MCF 10A (cell line): ENCODE results near the gene DUSP16. TPM values are rescaled to one million over a fixed set of nuclear protein-coding genes. Genes with fewer than 3 reads are reported as not detected.

Source experiments
- BruUV-seq: library from RNA; stranded (reverse); fragments of 400-500 nt; replicated peaks from 2 replicates; lab custom pipeline; 2021; lab: Mats Ljungman, UMichigan
- CTCF ChIA-PET: fragments of 300-600 bp; sonication (Branson Sonifier 250); formaldehyde crosslinking; extraction: SDS; loops from one replicate; lab custom pipeline; 2021; ENCODE audit warnings: antibody characterized with exemption, inconsistent platforms; lab: Yijun Ruan, JAX
- POLR2A ChIA-PET: fragments of 300-600, 350-650 bp; sonication (Branson Sonifier 250); formaldehyde crosslinking; extraction: SDS; loops from one replicate; lab custom pipeline; 2020; ENCODE audit warnings: antibody characterized with exemption, inconsistent platforms; lab: Yijun Ruan, JAX
- DNase-seq: peaks from one replicate; pipeline ENCODE4 v3.0.0-alpha.2; 2018; ENCODE audit not compliant: unreplicated experiment
- H3K27ac Mint-ChIP-seq: one replicate; pipeline ENCODE4 v1.8.0; 2022; ENCODE audit warnings: mild to moderate bottlenecking, low read depth, mixed read lengths; ENCODE audit not compliant: unreplicated experiment
- H3K27me3 Mint-ChIP-seq: one replicate; pipeline ENCODE4 v1.8.0; 2022; ENCODE audit warnings: mixed read lengths; ENCODE audit not compliant: insufficient read depth, unreplicated experiment
- H3K36me3 Mint-ChIP-seq: one replicate; pipeline ENCODE4 v1.8.0; 2022; ENCODE audit warnings: mild to moderate bottlenecking, moderate library complexity, mixed read lengths; ENCODE audit not compliant: insufficient read depth, unreplicated experiment
- H3K4me1 Mint-ChIP-seq: one replicate; pipeline ENCODE4 v1.8.0; 2022; ENCODE audit warnings: mixed read lengths; ENCODE audit not compliant: insufficient read depth, unreplicated experiment
- H3K4me3 Mint-ChIP-seq: one replicate; pipeline ENCODE4 v1.8.0; 2022; ENCODE audit warnings: mild to moderate bottlenecking, moderate library complexity, mixed read lengths; ENCODE audit not compliant: unreplicated experiment
- H3K9me3 Mint-ChIP-seq: one replicate; pipeline ENCODE4 v1.8.0; 2022; ENCODE audit warnings: mixed read lengths; ENCODE audit not compliant: unreplicated experiment
- intact Hi-C: fragments of 100-400 bp; cut with micrococcal nuclease; formaldehyde crosslinking; loops from 2 replicates; pipeline ENCODE4 v1.14.1; 2022
- total RNA-seq: library from RNA; stranded (reverse); gene quantifications from 2 replicates; pipeline ENCODE4 v1.2.3, GENCODE V29; 2022
- TF ChIP-seq, protein P1 (sequence below): fragments of 200-600 bp; IDR thresholded peaks from one replicate; pipeline ENCODE4 v1.8.0; 2022; ENCODE audit warnings: antibody characterized with exemption, mild to moderate bottlenecking; ENCODE audit not compliant: unreplicated experiment

DUSP16 gene
- total RNA-seq, 1 experiment from 2014 or later, result 20.7 TPM

DNA sequence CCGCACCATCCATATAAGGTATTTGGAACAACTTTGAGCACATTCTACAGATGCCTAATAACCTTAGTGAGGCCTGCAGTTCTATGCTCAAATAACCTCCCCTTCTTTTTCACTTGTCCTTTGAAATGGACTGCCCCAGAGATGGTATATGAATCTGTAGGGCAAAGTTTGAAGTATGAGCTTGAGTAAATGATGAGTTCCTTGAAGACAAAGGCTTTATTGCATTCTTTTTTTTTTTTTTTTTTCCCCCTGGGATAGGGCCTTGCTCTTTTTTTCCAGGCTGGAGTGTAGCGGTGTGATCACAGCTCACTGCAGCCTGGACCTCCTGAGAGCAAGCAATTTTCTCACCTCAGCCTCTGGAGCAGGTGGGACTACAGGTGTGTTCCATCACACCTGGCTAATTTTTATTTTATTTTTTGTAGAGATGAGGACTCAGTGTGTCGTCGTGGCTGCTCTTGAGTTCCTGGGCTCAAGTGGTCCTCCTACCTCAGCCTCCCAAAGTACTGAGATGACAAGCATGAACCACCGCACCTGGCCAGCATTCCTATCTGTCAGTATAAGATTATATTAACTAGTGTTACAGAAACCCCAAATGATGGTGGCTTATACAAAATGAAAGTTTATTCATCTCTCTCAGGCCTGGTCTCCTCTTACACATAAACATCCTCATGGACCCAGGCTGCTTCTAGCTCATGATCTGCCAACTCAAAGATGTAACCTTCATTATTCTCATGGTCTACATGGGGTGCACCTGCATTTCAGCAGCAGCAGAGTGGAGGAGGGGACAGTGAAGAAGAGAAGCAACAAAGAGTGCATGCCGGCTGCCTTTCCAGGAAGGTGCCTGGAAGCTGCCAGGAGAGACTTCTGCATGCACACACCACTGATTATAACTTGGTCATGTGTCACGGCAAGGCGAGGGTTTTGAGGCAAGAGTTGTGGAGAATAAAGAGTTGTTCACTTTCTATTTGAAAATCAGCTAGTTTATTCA, 101.4 kb downstream of the DUSP16 start:
- TF ChIP-seq, protein P1, sequence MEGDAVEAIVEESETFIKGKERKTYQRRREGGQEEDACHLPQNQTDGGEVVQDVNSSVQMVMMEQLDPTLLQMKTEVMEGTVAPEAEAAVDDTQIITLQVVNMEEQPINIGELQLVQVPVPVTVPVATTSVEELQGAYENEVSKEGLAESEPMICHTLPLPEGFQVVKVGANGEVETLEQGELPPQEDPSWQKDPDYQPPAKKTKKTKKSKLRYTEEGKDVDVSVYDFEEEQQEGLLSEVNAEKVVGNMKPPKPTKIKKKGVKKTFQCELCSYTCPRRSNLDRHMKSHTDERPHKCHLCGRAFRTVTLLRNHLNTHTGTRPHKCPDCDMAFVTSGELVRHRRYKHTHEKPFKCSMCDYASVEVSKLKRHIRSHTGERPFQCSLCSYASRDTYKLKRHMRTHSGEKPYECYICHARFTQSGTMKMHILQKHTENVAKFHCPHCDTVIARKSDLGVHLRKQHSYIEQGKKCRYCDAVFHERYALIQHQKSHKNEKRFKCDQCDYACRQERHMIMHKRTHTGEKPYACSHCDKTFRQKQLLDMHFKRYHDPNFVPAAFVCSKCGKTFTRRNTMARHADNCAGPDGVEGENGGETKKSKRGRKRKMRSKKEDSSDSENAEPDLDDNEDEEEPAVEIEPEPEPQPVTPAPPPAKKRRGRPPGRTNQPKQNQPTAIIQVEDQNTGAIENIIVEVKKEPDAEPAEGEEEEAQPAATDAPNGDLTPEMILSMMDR, result no peak
- Mint-ChIP-seq H3K4me3 (no peak overlapping the region), H3K9me3 (no peaks in the 10 kb centered on the region), H3K27ac (no peak overlapping the region), H3K4me1 (no peaks in the 10 kb centered on the region), H3K27me3 (no peaks in the 10 kb centered on the region), H3K36me3 (peaks cover 10% of the 10 kb centered on the region)
- POLR2A ChIA-PET, result no interaction called here
- no peak for DNase-seq
- intact Hi-C loops, result no loop called here
- CTCF ChIA-PET, result interaction anchor here (0.8 kb wide), 1 partner anchor 103 kb away, joined by 3 read pairs; no protein-coding TSS in a partner anchor
- no TSS peak for BruUV-seq

DNA sequence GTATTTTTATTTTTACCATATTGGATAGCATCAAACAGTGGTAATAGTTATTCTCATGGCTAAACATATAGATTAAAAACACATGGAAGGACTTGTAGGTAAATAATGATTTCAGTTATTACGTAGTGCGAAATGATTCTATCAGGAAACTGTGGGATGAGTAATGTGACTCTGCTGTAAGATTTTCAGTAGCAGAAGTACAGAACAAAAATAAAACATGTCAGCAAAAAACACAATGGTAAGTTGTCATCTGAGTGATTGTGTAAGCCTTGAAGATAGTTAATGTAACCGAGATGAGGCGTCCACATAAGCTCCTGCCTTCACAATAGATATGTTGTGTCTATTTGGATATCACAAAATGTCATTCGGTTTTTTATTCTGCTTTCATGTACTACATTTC, 106.0 kb downstream of the DUSP16 start:
- no peak overlapping the region for H3K4me3 Mint-ChIP-seq
- no peaks in the 10 kb centered on the region for H3K36me3 Mint-ChIP-seq
- CTCF ChIA-PET, result interaction anchor here (2.2 kb wide), 1 partner anchor 10 kb away, joined by 7 read pairs; no protein-coding TSS in a partner anchor
- no TSS peak for BruUV-seq
- TF ChIP-seq, protein P1, result no peak
- no peaks in the 10 kb centered on the region for H3K9me3 Mint-ChIP-seq
- H3K27ac Mint-ChIP-seq, result peak overlapping the region; percentile 16
- DNase-seq, result peak; percentile 48
- no peaks in the 10 kb centered on the region for H3K4me1 Mint-ChIP-seq
- POLR2A ChIA-PET, result interaction anchor here (0.6 to 3.5 kb wide), 8 partner anchors 9 to 143 kb away, joined by 3 to 19 read pairs (median 6); partner anchors contain the start of gene BORCS5
- intact Hi-C loops, result no loop called here
- H3K27me3 Mint-ChIP-seq, result no peaks in the 10 kb centered on the region

DNA sequence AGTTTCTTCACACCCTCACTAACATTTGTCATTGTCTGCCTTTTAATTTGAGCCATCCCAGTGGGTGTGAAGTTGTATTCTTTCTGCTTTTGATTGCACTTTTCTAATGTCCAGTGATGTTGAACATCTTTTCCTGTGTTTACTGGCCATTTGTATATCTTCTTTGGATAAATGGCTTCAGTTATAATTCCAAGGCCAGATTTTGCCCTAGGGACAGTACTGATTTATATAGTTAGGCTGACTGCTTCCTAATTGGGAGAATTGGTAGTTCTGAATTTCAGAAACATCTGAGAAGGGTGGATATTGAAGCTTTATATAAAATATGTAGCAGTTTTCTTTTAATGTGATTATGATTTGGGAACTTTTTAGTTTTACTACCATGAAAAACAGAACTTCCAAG, 108.3 kb downstream of the DUSP16 start:
- H3K4me1 Mint-ChIP-seq, result peaks cover 10% of the 10 kb centered on the region
- H3K27me3 Mint-ChIP-seq, result no peaks in the 10 kb centered on the region
- no peaks in the 10 kb centered on the region for H3K9me3 Mint-ChIP-seq
- CTCF ChIA-PET, result no interaction called here
- no peak for DNase-seq
- BruUV-seq, result no TSS peak
- intact Hi-C loops, result no loop called here
- no peak overlapping the region for H3K4me3 Mint-ChIP-seq
- TF ChIP-seq, protein P1, result no peak
- no peak overlapping the region for H3K27ac Mint-ChIP-seq
- H3K36me3 Mint-ChIP-seq, result no peaks in the 10 kb centered on the region
- POLR2A ChIA-PET, result interaction anchor here (0.6 to 3.5 kb wide), 2 partner anchors 15 to 61 kb away, joined by 3 to 18 read pairs; no protein-coding TSS in a partner anchor

DNA sequence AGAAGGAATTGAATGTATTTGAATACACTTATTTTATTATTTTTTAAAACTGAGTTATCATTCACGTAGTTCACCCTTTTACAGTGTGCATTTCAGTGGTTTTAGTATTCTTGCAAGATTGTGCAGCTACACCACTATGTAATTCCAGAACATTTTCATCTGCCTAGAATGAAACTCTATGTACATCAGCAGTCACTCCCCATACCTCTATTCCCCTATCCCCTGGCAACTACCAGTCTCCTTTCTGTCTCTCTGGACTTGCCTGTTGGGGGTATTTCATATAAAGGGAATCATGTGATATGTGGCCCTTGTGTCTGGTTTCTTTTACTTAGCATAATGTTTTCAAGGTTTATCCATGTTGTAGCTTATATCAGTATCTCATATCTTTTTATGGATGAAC, 109.0 kb downstream of the DUSP16 start:
- Mint-ChIP-seq H3K27me3 (no peaks in the 10 kb centered on the region), H3K4me3 (no peak overlapping the region), H3K9me3 (no peaks in the 10 kb centered on the region), H3K27ac (no peak overlapping the region), H3K36me3 (peaks cover under 1% of the 10 kb centered on the region), H3K4me1 (peaks cover 12% of the 10 kb centered on the region)
- DNase-seq, result no peak
- POLR2A ChIA-PET, result interaction anchor here (0.6 kb wide), 1 partner anchor 61 kb away, joined by 3 read pairs; no protein-coding TSS in a partner anchor
- CTCF ChIA-PET, result no interaction called here
- TF ChIP-seq, protein P1, result no peak
- intact Hi-C loops, result no loop called here
- BruUV-seq, result no TSS peak
